NCI-H2081 (cell line): ENCODE data around the gene MAL.
"Not testable (repeated sequence)": the region's sequence is repeated elsewhere in the genome, so short reads cannot be mapped to it uniquely, and the experiment has no call there.

Experiments used
- DNase-seq, 2 experiments: peaks; one replicate each; lab custom pipeline; 2025; lab: John Stamatoyannopoulos, UW

MAL gene

DNA sequence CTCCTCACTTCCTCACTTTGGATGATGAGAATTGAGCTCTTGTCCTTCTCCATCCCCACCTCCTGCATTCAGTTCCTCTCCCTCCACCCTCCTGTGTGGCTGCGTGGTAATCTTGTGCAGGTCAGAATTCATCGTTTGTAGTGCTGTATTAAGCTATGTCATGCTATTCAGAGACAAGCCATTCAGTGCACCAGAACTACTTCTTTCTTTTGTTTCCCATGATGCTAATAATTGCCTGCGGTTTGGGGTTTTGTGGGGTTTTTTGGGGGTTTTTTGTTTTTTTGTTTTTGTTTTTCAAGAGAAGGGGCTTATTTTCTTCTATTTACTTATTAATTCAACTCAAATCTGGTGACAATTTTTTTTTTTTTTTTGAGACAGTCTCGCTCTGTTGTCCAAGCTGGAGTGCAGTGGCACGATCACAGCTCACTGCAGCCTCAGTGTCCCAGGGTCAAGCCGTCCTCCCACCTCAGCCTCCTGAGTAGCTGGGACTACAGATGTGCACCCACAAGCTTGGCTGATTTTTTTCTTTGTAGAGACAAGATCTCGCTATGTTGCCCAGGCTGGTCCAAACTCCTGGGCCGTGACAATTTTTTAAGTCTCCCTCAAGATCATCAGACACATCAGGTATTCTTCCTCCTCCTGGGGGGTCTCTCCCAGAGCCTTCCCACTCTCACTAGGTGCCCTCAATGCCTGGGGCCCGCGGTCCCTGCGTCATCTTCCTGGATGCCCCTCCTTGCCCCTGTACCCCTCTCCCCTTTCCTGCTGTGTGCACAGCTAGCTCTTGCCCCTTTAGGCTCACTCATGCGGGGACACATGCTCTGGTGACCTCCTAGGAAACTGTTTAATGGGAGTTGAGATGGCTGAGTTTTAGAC lies 37.8 kb downstream of the MAL start:
- DNase-seq, result no peak

DNA sequence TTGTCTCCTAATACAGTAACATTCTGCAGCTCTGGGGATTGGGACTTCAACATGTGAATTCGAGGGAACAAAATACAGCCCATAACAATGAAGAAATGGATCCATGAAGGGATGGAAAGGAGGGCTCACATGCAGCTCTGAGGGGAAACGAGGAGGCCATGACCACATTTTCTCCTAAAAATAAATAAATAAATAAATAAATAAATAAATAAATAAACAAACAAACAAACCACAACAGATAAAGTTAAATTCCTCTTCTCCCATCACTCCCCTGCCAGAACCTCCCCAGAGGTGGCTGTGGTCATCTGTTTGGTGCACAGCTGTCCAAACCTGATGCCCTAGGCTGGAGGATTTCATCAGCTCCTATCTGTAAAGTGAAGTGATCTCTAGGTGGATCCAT lies 42.7 kb downstream of the MAL start:
- no peak for DNase-seq

DNA sequence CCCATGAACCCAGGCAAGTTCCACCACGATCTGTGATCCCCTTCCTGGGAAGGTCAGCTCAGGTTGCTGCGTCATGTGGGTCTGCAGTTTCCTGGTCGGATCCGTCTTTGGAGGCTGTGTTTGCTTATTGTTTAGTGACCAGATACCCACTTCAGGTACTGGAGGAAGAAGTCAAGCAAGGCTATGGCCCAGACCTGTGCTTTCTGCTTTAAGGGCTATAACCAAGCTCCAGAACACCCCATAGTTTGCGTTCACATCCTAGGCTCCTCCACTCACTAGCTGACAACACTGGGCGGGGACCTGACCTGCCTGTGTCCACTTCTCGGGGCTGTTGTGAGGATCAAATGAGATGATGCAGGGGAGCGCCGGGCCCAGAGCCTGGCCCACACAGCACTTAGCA lies 44.0 kb downstream of the MAL start:
- DNase-seq, result no peak

- no peak for DNase-seq
Measured at GRCh38 chr2:95071856-95072255, 46.3 kb downstream of the MAL start.

GRCh38 chr2:95072424-95072823 lies 46.9 kb downstream of the MAL start:
- DNase-seq, result no peak

DNA sequence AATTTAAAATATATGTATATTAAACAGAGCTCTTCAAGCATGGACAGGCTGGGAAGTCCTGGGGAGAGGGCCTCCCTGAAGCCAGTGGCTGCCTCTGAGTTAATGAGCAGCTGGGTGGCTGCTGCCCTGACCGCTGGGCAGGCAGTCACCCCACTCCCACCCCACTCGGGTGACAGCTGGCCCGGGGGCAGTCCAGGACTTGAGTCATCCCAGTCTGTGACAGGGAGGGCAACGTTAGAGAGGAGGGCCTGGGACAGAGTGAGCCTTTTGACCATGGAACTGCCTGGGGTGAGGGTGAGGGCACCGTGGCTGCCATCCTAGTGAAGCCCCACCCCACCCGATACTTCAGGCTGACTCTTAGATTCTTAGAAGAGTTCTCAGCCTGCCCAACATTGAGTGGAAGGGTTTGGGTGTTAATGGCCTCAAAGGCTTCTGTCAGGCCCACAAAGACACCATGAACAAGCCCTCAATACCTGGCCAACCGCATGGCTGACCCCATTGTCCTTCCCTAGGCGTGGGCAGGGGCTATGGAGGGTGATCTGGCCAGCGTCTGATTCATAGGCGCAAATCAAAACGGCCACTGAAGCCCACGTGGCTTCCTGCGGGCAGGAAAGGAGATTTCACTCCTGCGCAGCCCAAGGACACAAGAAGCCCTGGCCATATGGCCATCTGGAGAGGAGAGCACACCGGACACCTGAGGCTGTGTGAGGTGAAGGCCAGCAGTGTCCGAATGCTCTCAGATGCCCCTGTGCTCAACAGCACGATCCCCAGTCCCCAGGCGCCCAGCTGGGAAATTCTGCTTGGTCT lies 48.6 kb downstream of the MAL start:
- DNase-seq, result no peak

- no peak for DNase-seq
Measured at GRCh38 chr2:95074663-95075439, 49.3 kb downstream of the MAL start.

- no peak for DNase-seq
Measured at GRCh38 chr2:95075440-95076132, 50.1 kb downstream of the MAL start.

DNA sequence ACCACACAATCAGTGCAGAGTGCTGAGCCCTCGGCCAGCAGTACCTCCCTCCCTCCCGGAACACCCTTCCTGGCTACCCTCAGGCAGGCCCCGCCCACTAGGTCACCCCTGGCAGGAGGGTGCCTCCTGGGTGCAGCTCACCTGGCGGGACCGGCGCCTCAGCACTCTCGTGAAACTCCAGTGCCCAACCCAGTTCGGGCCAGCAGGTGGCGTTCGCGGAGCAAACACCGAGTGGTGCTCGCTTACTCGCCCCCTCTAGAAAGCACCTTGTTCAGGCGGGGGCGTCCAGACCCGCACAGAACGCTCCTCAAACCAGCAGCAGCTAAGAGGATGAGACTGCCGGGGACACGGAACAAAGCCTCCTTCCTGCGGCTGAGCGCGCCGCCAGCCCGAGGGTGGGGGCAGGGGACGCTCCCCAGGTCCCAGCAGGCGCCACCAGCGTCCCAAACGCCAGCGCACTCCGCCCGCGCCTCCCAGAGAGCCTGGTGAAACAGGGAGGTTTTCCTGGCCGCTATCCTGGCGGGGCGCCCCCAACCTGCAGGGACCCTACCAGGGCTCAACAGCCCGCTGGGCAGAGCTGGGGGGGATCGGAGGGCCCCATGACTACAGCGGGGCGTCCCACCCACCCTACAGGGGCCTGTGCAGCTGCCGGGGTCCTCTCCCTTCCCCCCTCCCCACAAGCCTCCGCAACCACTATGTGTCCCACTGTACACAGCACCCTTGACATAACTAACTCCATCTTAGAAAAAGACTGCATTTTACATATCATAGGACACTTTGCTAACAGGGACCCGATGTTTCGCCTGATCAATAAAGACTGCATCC lies 51.4 kb downstream of the MAL start:
- peak; percentile 87 to 88 for DNase-seq

GRCh38 chr2:95077530-95077825 lies 52.0 kb downstream of the MAL start:
- DNase-seq, result no peak

GRCh38 chr2:95077861-95078603 lies 52.5 kb downstream of the MAL start:
- no peak for DNase-seq

DNA sequence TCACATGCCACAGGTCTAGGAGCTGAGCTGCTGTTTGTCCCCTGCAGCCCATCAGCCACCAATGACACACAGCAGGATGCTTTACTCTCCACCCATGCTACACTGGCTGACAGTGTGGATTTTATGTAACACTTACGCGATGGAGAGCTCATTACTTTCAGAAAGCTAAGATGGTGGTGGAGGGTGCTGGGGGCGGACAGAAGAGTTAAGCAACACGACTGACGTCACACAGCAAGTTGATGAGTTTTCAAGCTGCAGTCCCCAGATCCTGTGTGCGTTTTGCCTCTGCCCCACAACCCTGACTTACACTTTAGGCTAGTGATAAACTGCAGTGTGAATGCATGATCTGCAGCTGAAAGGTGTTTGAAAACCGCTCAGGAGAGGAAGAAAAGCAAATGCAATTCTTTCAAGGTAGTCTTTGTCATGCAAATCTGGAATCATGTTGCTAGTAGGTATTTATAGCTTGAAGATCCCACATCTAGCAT lies 53.7 kb downstream of the MAL start:
- no peak for DNase-seq

DNA sequence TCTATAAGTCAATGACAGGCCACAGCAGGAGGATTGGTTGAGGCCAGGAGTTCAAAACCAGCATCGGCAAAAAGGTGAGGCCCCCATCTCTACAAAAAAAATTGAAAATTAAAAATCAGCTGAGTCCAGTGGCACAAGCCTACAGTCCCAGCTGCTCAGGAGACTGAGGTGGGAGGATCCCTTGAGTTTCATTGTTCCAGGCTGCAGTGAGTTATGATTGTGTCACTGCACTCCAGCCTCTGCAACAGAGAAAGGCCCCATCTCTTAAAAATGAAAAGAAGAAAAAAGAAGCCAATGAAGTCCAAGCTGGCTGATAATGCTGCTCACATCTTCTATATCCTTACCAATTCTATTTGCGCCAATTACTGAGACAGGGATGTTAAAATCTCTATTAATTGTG lies 57.0 kb downstream of the MAL start:
- no peak for DNase-seq

- no peak for DNase-seq
Measured at GRCh38 chr2:95086017-95086416, 60.5 kb downstream of the MAL start.

- DNase-seq, result no peak
Measured at GRCh38 chr2:95087379-95087778, 61.9 kb downstream of the MAL start.

GRCh38 chr2:95091885-95092555 lies 66.5 kb downstream of the MAL start:
- DNase-seq, result no peak

DNA sequence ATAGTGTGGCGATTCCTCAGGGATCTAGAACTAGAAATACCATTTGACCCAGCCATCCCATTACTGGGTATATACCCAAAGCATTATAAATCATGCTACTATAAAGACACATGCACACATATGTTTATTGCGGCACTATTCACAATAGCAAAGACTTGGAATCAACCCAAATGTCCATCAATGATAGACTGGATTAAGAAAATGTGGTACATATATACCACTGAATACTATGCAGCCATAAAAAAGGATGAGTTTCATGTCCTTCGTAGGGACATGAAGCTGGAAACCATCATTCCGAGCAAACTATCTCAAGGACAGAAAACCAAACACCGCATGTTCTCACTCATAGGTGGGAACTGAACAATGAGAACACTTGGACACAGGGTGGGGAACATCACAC lies 72.8 kb downstream of the MAL start:
- not testable (repeated sequence) for DNase-seq

DNA sequence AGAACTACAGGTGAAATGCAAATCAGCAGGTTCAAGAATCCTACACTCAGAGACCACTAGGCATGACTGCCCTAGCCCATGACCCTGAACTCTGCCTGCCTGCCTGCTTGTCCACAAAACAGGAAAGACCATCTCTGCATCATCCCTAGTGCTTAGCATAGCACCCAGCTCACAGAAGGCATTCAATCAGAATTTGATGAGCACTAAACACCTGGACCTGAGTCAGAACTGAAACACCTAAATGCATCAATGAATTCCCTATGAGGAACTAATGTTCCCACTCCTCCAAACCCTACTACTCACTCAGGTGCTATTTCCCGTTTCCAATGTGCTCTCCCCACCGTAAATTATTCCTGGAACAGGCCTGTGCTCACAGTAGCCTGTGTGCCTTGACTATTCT lies 74.4 kb downstream of the MAL start:
- no peak for DNase-seq
